H7 (cell line): ENCODE measurements around the gene MCTP2. TPM values are rescaled to one million over a fixed set of nuclear protein-coding genes. Genes with fewer than 3 reads are reported as not detected.

Source experiments
- DNase-seq: peaks from one replicate; pipeline ENCODE4 v3.0.0; 2012
- H3K27me3 ChIP-seq: 2 replicates; pipeline ENCODE4 v1.6.0; 2011; ENCODE audit warnings: mild to moderate bottlenecking, low read length; ENCODE audit not compliant: control insufficient read depth, insufficient read depth
- H3K36me3 ChIP-seq: replicated peaks from 2 replicates; pipeline ENCODE4 v1.5.1; 2011; ENCODE audit warnings: low read length; ENCODE audit not compliant: control insufficient read depth, insufficient read depth
- H3K4me3 ChIP-seq: 2 replicates; pipeline ENCODE4 v1.5.1; 2011; ENCODE audit warnings: low read depth, mild to moderate bottlenecking, control low read depth, low read length, moderate library complexity; ENCODE audit not compliant: insufficient read depth
- total RNA-seq: library from RNA; depleted of rRNA; stranded (reverse); fragments of >200 nt; shearing (Covaris generic); gene quantifications from 2 replicates; pipeline ENCODE4 v1.2.3, GENCODE V29; 2014

The MCTP2 gene
- total RNA-seq, 1 experiment from 2014 or later: 4.7 TPM

GRCh38 chr15:94509259-94509658 is 277.9 kb downstream of the MCTP2 start:
- no peak overlapping the region for H3K4me3 ChIP-seq
- no peaks in the 10 kb centered on the region for H3K36me3 ChIP-seq
- no peak for DNase-seq
- H3K27me3 ChIP-seq: no peaks in the 10 kb centered on the region

- Histone ChIP-seq H3K36me3 (no peaks in the 10 kb centered on the region), H3K27me3 (no peaks in the 10 kb centered on the region), H3K4me3 (no peak overlapping the region)
- no peak for DNase-seq
Measured at GRCh38 chr15:94522125-94522524, 290.8 kb downstream of the MCTP2 start.

GRCh38 chr15:94523873-94524272 is 292.5 kb downstream of the MCTP2 start:
- H3K27me3 ChIP-seq: no peaks in the 10 kb centered on the region
- no peaks in the 10 kb centered on the region for H3K36me3 ChIP-seq
- no peak overlapping the region for H3K4me3 ChIP-seq
- DNase-seq: no peak

- no peak for DNase-seq
- Histone ChIP-seq H3K27me3 (no peaks in the 10 kb centered on the region), H3K4me3 (no peak overlapping the region), H3K36me3 (no peaks in the 10 kb centered on the region)
Measured at GRCh38 chr15:94524565-94524964, 293.2 kb downstream of the MCTP2 start.

- no peaks in the 10 kb centered on the region for H3K27me3 ChIP-seq
- no peak overlapping the region for H3K4me3 ChIP-seq
- H3K36me3 ChIP-seq: no peaks in the 10 kb centered on the region
- peak; percentile 8 for DNase-seq
Measured at GRCh38 chr15:94526071-94526689, 294.8 kb downstream of the MCTP2 start.

GRCh38 chr15:94532226-94532625 is 300.9 kb downstream of the MCTP2 start:
- H3K27me3 ChIP-seq: no peaks in the 10 kb centered on the region
- H3K4me3 ChIP-seq: no peak overlapping the region
- no peaks in the 10 kb centered on the region for H3K36me3 ChIP-seq
- no peak for DNase-seq
